SU-DHL-6 (cell line): ENCODE data around the gene ZNF639.

Experiments used
- H2AFZ ChIP-seq: fragments of 200-600 bp; sonication (generic); 2 replicates; pipeline ENCODE4 v1.6.1; 2014; ENCODE audit warnings: low read depth, mild to moderate bottlenecking, moderate library complexity, mixed read lengths, antibody characterized with exemption, low read length; ENCODE audit not compliant: severe bottlenecking
- H3F3A ChIP-seq: fragments of 200-600 bp; shearing (Covaris generic); 2 replicates; pipeline ENCODE4 v1.6.0; 2016; ENCODE audit warnings: antibody characterized with exemption, mild to moderate bottlenecking; ENCODE audit not compliant: insufficient read depth
- H3K27ac ChIP-seq: fragments of 200-600 bp; sonication (generic); 2 replicates; pipeline ENCODE4 v1.5.1; 2016; ENCODE audit warnings: low read depth, mild to moderate bottlenecking, low read length, moderate library complexity, mixed read lengths
- H3K27me3 ChIP-seq: fragments of 200-600 bp; sonication (generic), shearing (Covaris generic); 2 replicates; pipeline ENCODE4 v1.6.0; 2014; ENCODE audit warnings: mild to moderate bottlenecking, low read length
- H3K36me3 ChIP-seq: fragments of 200-600 bp; sonication (generic); 2 replicates; pipeline ENCODE4 v1.6.1; 2014; ENCODE audit warnings: mild to moderate bottlenecking, low read length, mixed read lengths
- H3K4me2 ChIP-seq: fragments of 300-600, 200-600 bp; shearing (Covaris generic), sonication (generic); 2 replicates; pipeline ENCODE4 v1.6.0; 2014; ENCODE audit warnings: low read length, low read depth, mild to moderate bottlenecking; ENCODE audit not compliant: poor library complexity, severe bottlenecking
- H3K4me3 ChIP-seq: fragments of 200-600 bp; sonication (generic); 2 replicates; pipeline ENCODE4 v1.5.1; 2014; ENCODE audit warnings: antibody characterized with exemption, low read length, mild to moderate bottlenecking, mixed read lengths; ENCODE audit not compliant: insufficient read depth, poor library complexity, severe bottlenecking
- H3K79me2 ChIP-seq: fragments of 200-600 bp; sonication (generic); 2 replicates; pipeline ENCODE4 v1.6.1; 2014; ENCODE audit warnings: mild to moderate bottlenecking, low read length, moderate library complexity; ENCODE audit not compliant: insufficient read depth
- H3K9ac ChIP-seq: fragments of 200-600 bp; sonication (generic); 2 replicates; pipeline ENCODE4 v1.7.0; 2014; ENCODE audit warnings: mild to moderate bottlenecking, low read length
- H3K9me2 ChIP-seq: fragments of 200-600 bp; sonication (generic); replicated peaks from 2 replicates; pipeline ENCODE4 v1.6.1; 2014; ENCODE audit warnings: low read length; ENCODE audit not compliant: insufficient read depth
- H3K9me3 ChIP-seq: fragments of 200-600 bp; sonication (generic); 2 replicates; pipeline ENCODE4 v1.6.1; 2014; ENCODE audit warnings: low read length, mixed read lengths; ENCODE audit not compliant: insufficient read depth
- H4K20me1 ChIP-seq: fragments of 200-600 bp; sonication (generic); 2 replicates; pipeline ENCODE4 v1.6.1; 2014; ENCODE audit warnings: low read depth, mild to moderate bottlenecking, antibody characterized with exemption, low read length, moderate library complexity, mixed read lengths
- EZH2phosphoT487 ChIP-seq: fragments of 200-600 bp; sonication (generic), shearing (Covaris generic); conservative IDR thresholded peaks from 2 replicates; pipeline ENCODE4 v1.6.1; 2018; ENCODE audit warnings: mild to moderate bottlenecking, antibody characterized with exemption, low read length, moderate library complexity, mixed read lengths
- TF ChIP-seq, protein P1 (sequence below): fragments of 200-600 bp; sonication (generic); IDR thresholded peaks from one replicate; pipeline ENCODE4 v1.5.1; 2017; ENCODE audit warnings: antibody characterized with exemption, mild to moderate bottlenecking, low read length, moderate library complexity; ENCODE audit not compliant: insufficient read depth, poor library complexity, severe bottlenecking

Gene ZNF639

DNA sequence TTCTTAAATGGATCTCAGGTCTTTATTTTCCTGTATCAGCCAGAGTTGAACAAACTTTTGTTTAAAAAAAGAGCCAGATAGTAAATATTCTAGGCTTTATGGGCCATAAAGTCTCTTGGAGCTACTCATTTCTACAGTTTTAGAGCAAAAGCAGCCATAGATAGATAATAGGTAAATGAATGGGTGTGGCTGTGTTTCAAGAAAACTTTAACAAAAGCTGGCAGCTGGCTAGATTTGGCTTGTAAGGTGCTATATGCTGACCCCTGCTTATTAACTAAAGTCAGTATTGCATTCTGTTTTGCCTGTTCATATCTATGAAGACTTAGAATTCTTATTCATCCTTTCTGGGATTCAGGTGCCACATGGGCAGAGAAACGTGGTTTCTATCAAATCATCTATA lies 53.6 kb downstream of the ZNF639 start:
- Histone ChIP-seq H3F3A (peaks cover 8% of the 10 kb centered on the region; the same call in 1 of the 2 replicates), H3K9ac (no peak overlapping the region), H2AFZ (no peak overlapping the region), H3K27ac (no peak overlapping the region), H3K9me3 (no peaks in the 10 kb centered on the region), H3K4me3 (no peak overlapping the region), H4K20me1 (peaks cover 2% of the 10 kb centered on the region; the same call in 1 of the 2 replicates), H3K36me3 (peaks cover 43% of the 10 kb centered on the region), H3K27me3 (no peaks in the 10 kb centered on the region), H3K4me2 (no peak overlapping the region), H3K79me2 (no peaks in the 10 kb centered on the region), H3K9me2 (no peaks in the 10 kb centered on the region)
- TF ChIP-seq, protein P1, sequence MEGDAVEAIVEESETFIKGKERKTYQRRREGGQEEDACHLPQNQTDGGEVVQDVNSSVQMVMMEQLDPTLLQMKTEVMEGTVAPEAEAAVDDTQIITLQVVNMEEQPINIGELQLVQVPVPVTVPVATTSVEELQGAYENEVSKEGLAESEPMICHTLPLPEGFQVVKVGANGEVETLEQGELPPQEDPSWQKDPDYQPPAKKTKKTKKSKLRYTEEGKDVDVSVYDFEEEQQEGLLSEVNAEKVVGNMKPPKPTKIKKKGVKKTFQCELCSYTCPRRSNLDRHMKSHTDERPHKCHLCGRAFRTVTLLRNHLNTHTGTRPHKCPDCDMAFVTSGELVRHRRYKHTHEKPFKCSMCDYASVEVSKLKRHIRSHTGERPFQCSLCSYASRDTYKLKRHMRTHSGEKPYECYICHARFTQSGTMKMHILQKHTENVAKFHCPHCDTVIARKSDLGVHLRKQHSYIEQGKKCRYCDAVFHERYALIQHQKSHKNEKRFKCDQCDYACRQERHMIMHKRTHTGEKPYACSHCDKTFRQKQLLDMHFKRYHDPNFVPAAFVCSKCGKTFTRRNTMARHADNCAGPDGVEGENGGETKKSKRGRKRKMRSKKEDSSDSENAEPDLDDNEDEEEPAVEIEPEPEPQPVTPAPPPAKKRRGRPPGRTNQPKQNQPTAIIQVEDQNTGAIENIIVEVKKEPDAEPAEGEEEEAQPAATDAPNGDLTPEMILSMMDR: no peak
- TF ChIP-seq EZH2phosphoT487: no peak
